Measurements from ENCODE around the gene ZNF415.
A peak's percentile ranks its signal among the peaks of the same experiment; 100 is the strongest.
"Not testable (repeated sequence)": the region's sequence is repeated elsewhere in the genome, so short reads cannot be mapped to it uniquely, and the experiment has no call there.

Gene ZNF415

DNA sequence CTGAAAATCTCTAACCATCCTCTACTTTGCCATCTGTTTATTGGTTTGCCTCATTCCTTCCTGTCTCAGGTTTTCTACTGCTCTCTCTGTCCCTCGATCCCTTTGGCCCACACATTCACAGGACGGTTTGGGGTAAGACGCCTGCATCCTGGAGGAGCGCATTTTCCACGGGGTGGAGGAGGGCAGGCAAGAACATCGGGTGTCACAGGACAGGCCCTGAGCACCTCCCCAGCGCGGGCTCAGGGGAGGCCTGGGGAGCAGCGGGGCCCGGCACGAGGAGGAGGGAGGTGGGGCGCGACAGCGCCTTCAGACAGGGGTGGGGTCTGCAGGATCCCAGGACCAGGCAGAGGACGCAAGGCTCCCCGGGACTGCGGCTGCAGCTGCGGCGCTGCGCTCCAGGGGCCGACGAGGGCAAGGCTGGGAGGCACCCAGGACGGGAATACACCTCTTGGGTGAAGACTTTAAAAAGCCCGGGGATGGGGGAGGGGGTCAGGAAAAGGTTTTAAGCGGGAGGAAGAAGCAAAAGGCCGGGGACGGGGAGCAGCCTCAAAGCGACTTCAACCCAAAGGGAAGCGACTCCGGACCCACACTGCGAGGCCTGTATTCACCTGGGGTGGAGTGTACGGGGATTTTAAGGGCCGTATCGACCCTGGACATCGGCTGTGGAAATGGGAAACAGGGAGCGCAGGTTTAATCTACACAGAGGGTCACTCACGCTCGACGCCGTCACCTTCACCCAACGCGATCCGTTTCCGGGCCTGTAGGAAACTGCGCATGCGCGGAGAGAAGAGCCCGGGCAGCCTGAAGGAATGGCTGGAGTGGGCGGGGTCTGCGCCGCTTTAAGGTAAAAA is at the start of gene ZNF415:
TSS of gene ZNF415 (minus strand) at position 770 of the 851 bp plus-strand sequence. CDS start 10,234 bp downstream, outside the sequence.
- DNase-seq, result peak in 54 of 56 donors; percentile 30 to 92 (median 71)

DNA sequence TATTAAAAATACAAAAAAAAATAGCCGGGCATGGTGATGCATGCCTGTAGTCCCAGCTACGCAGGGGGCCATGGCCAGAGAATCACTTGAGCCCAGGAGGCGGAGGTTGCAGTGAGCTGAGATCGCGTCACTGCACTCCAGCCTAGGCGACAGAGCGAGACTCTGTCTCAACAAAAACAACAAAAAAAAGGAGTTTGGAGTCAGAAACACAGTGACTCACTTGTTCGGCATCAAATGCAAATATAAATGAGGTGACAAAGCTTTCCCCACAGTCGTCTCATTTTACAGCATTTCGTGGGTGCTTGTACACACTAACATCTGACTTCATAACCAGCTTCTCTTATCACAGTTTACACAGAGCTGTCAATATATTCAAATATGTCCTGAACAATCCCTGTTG is 49.5 kb upstream of the ZNF415 start:
- DNase-seq, result no peak

DNA sequence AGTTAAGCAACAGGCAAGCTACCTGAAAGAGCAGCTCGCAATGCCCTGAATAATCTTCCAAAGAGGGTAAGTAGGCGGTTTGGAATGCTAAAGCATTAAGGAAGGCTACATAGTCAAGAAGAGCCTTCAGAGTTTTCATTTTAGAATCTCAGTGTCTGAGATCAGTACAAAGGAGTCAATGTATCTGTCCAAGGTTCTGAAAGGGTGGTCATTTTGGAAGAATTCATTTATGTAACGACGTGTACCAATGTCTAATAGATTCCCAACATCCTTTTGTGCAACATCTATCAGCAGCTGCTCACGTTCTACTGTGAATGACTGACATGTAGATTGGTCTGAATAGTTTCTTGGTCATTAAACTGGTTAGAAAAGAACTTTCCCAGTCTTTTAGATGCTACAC is 45.3 kb upstream of the ZNF415 start:
- DNase-seq, result no peak

DNA sequence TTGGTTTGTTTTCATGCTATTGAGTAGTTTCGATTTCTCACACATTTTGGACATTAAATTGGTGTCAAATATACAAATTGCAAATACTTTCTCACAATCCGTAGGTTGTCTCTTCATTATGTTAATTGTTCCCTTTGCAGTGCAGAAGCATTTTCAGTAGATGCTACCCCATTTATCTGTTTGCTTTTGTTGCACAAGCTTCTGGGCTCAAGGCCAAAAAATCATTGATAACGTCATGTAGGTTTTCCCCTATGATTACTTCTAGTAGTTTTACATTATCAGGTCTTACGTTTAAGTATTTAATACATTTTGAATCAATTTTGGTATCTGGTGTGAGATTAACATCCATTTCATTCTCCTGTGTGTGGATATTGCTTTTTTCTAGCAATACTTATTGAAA is 40.2 kb upstream of the ZNF415 start:
- DNase-seq, result no peak

DNA sequence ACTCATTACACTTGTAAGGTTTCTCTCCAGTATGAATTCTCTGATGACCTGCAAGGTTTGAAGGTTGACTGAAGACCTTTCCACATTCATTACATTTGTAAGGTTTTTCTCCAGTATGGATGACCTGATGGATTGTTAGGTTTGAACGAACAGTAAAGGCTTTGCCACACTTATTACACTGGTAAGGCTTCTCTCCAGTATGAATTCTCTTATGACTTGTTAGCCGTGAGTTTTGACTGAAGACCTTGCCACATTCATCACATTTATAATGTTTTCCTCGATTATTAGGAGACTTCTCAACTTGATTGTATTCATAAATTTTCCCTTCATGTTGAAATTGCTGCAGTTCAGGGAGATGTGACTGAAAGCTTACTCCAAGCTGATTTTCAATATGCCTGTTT is 33.0 kb upstream of the ZNF415 start:
- DNase-seq, result no peak

DNA sequence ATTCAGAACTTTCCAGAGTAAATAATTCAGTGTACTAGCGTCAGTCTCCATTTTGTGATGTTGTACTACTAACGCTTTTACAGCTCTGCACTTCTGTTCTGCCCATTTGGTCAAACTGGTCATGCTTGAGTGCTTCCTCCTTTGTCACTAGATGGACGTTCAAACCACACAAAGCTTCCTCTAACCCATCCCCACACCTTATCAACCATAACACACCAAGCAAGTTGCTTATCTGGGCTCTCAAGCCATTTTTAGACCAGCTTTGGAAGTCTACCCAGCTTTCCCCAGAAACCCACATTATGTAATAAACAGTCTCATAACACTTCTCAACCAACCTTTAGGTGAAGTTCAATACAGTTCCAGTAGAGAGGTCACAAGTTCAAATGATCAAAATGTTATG is 28.4 kb upstream of the ZNF415 start:
- DNase-seq, result no peak

DNA sequence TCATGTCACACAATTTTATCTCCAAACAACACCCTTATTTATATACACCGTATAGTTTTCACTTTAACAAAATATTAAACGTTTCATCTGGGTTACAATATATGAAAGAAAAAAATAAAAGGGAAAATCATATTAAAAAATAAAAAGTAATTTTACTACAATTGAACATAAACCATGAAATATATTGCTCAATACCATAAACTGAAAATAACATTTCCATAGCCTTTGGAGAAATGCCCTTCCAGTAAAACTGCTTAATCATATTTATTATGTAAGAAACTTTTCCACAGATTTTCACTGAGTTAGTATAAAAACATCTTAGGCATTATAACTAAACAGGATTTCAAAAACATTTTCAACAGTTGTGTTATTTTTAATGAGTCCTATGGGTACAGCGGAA is 27.6 kb upstream of the ZNF415 start:
- DNase-seq, result no peak

DNA sequence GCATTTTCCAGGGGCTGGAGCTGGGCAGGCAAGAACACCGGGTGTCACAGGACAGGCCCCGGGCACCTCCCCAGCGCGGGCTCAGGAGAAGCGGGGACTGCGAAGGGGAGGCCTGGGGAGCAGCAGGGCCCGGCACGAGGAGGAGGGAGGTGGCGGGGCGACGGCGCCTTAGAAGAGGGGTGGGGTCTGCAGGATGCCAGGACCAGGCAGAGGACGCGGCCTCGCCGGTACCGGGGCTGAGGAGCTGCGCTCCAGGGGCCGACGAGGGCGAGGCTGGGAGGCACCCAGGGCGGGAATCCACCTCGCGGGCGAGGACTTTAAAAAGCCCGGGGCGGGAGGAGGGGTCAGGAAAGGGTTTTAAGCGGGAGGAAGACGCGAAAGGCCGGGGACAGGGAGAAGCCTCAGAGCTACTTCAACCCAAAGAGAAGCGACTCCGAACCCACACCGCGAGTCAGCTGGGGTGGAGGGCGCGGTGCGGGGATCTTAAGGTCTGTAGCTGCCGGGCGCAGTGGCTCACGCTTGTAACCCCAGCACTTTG is 25.5 kb upstream of the ZNF415 start:
- peak in 22 of 56 donors; percentile 1 to 38 (median 12) for DNase-seq

DNA sequence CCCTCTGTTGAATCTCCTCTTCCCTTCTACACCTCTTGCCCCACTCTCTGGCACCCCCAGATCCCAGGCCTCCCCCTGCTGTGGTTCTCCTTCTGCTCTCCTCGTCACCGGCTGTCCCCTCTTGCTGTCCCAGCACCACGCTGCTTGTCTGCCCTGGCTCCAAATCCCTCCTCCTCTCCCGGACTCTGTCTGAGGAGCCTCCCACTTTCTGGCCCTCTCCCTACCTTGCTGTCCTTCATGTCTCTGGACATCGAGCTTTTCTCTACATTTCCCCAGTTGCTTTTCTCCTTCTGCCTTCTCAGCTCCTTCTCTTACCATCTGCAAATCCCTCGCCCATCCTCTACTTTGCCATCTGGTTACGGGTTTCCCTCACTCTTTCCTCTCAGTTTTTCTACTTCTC is 24.9 kb upstream of the ZNF415 start:
- DNase-seq, result peak in 6 of 56 donors; percentile 0 to 40 (median 6)

DNA sequence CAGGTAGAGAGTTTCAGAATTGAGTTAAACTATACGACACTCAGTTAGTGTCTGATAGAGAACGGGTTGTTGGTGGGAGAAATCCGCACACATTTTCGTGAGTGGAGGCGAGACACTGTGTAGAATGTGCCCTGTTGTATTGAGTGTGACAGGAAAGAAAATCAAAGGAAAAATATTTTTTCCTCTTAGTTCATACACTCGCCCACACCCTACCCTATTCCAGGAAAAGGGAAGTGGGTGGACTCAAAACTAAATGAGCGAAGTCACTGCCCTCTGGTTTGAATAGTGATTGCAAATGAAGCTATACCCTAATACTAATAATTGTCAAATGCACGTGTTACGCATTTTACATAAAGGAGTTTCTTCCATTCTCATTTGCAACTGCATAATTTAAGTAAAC is 24.1 kb upstream of the ZNF415 start:
- peak in 2 of 56 donors; percentile 21 to 25 for DNase-seq

DNA sequence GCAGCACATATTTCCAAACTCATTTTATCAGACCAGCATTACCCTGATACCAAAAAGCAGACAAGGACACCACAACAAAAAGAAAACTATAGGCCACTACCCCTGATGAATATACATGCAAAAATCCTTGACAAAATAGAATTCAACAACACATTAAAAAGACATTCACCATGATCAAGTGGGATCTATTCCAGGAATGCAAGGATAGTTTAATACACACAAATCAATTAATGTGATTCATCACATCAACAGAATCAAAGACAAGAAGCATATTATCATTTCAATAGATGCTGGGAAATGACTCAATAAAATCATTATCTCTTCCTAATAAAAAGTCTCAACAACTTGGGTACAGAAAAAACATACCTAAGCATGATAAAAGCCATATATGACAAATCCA is 14.9 kb upstream of the ZNF415 start:
- no peak for DNase-seq

DNA sequence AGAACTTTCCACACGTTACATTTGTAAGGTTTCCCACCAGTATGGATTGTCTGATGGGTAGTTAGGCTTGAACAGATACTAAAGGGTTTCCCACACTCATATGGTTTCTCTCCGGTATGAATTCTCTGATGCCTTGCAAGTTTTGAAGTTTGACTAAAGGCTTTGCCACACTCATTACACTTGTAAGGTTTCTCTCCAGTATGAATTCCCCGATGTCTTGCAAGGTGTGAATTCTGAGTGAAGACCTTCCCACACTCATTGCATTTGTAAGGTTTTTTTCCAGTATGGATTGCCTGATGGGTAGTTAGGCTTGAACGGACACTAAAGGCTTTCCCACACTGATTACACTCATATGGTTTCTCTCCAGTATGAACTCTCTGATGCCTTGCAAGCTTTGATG is 7.6 kb upstream of the ZNF415 start:
- DNase-seq, result no peak

DNA sequence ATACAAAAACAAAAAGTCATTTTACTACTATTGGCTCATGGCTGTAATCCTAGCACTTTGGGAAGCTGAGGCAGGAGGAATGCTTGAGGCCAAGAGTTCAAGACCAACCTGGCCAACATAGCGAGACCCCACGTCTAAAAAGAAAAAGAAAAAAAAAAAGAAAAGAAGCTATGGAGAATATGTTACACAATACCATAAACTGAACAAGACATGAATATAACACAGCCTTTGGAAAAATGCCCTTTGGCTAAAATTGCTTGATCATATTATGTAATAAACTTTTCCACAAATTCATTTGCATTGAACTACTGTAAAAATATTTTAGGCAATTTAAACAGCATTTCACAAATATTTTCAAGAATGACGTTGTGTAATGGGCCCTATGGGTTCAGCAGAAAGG is 3.7 kb upstream of the ZNF415 start:
- no peak for DNase-seq

DNA sequence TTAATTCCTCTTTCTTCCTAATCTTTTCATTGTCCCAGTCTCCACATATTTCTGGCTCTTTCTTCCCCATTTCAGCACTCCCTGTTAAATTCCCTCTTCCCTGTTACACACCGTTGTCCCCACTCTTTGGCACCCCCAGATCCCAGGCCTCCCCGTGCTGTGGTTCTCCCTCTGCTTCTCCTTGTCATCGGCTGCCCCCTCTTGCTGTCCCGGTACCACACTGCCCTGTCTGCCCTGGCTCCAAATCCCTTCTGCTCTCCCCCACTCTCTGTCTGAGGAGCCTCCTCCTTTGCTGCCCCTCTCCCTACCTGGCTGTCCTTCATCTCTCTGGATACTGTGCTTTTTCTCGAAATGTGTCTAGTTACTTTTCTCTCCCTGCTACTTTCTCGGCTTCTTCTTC is 983 bp downstream of the ZNF415 start:
- peak in 24 of 56 donors; percentile 1 to 50 (median 22) for DNase-seq

DNA sequence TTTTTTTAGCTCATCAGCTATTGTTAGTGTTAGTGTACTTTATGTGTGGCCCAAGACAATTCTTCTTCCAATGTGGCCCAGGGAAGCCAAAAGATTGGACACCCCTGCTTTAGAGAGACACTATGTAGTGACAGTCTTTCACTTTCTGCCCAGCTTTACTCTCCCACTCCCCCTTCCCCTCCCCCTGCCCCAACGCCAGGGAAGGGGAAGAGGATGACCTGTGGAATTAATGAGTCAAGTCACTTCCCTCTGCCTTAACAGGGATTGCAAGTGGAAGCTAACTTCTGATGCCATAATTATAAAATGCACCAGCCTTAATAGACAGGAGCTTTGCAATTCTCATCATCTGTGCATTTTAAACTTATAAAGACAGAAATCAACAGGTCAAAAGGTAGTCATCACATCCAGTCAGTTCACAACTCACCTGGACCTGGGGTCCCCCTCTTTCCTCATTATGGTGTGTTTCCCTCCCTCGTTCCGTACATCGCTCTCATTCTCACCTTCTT is 1.6 kb downstream of the ZNF415 start:
- peak in 1 of 56 donors; percentile 1 for DNase-seq

DNA sequence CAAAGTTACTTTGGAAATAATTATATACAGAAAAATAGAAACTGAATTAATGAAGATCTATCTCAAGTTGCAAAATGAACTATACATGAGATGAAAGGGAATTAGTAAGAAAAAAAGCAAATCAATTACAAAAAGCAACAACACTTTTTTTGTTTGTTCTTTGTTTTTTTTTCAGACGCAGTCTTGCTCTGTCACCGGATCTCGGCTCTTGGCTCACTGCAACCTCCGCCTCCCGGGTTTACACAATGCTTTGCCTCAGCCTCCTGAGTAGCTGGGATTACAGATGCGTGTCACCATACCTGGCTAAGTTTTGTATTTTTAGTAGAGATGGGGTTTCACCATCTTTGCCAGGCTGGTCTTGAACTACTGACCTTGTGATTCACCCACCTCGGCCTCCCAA is 2.2 kb downstream of the ZNF415 start:
- peak in 11 of 56 donors; percentile 2 to 20 (median 10) for DNase-seq

DNA sequence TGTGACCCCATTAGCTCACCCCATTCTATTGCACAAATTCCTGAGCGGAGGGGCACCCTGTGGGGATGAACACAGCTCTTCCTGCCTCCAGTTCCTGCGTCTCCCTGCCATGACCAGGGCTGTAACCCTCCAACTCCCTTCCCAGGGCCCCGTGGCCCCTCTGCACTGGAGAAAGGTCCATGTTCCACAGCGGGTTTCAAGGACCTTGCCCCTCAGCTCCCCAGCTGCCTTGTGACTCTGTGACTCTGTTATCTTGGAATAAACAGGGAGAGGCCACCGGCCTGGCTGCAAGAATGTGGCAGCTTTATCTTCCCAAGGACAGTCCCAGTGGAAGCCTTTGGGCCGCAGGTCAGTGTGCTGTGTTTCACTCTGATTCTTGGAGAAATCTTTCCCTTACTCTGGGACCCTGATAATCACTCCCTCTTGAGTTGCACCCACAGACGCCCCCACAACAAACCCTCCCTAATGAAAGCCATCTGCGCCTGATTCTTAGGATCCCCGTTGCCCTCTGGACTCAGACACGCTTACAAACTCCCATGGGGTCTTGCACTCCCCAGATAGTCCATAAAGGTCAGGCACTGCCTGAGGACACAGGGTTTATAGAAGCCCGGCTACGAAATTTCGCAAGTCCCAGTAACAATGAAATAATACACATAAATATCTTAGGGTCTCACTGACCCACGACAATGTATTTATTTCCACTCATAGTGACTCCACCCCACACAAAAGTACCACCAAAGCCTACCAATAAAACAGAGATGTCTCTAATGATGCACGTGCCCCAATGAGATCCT is 5.8 kb downstream of the ZNF415 start:
- not testable (repeated sequence) for DNase-seq

DNA sequence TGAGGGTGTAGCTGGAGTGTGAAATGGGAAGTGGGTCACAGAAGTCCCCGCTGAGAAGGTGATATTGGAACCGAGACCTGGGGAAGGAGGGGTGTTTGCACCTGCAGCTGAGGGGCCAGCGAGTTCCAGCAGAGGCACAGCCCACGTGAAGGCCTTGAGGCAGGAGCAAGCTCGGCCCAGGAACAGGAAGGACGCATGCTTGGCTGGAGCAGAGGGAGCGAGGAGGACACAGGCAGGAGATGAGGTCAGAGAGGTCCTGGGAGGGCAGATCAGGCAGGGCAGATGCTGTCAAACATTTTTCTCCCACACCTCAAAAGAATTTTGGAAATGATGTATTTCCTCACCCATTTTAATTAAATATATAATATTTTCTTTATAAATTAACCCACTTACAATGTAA is 9.3 kb downstream of the ZNF415 start:
- no peak for DNase-seq

DNA sequence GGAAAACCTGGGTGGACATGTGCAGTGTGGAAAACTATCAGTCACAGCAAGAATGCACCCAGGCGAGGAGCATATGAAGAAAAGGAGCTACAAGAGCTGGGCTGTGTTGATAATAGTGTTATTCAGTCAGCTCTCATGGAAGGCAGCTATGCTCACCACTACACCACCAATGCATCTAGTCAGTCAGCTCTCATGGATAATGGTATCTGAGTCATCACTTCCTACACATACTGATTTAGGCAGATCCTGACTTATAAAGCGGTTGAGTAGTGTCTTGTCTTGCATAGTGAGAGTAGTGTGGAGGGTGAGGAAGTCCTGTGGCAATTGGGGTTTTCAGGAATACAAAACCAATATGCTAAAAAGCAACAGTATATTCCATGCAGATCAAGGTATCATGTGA is 20.4 kb downstream of the ZNF415 start:
- peak in 7 of 56 donors; percentile 5 to 40 (median 17) for DNase-seq

DNA sequence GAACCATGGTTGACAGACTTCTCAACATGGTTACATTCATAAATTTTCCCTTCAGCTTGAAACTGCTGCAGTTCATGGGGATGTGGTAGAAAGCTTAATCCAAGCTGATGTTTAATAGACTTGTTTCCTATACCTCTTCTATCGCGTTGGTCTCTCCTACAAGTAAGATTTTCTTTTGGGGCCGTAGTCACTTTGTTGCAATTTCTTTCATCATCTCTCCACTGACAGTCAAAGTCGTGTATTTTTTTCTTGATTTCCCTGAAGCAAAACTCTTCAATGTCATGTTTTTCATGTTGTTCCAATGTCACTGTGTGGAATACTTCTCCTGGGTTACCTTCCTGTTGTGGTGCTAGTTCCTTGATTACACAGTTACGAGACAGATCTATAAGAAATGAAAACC is 23.2 kb downstream of the ZNF415 start:
- DNase-seq, result no peak

DNA sequence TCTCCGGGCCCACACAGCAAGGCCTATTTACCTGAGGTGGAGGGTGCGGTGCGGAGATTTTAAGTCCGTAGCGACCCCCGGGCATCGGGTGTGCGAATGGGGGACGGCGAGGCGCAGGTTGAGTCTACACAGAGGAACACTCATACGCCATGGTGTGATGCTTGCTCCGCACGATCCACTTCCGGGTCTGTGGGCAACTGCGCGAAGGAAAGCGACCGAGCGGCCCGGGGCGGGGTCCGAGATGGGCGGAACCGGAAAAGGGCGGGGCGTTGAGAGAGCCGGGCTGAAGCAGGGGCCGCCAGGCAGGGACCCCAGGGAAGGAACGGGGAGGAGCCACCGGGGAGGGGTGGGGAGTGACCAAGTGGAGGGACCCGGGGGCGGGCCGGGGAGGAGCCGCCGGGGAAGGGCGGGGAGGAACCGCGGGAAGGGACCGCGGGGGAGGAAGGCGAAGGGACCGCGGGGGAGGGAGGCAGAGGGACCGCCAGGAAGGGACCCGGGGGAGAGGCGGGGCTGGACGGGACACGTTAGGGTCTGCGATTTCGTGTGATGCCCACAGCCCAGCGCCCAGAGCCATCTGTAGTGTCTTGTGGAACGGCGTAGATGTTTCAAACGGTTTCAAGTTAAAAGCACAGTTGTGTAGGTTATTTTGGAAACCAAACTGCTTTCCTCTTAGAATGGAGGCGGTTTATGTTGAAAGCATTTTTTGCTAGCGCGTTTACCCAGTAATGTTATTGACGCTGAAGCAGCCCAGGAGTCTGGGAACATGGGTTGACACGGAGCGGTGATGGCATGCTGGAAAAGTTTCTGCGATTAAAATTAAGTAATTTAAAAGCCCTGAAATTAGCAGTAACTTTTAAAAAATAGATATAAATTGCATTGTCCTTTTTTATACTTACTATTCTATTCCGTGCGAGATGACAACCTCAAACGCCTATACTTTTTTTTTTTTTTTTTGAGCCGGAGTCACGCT is 29.2 kb downstream of the ZNF415 start, which contains the start of gene ZNF160:
TSS of gene ZNF160 (minus strand) at position 189 of the 970 bp plus-strand sequence. CDS start 17,146 bp downstream, outside the sequence.
- DNase-seq, result peak; percentile 80 to 99 (median 97)
